Activated naive CD4-positive, alpha-beta T cell treated with anti-CD3 and anti-CD28 coated beads, Interleukin-2, amount 10 ng/mL, durations not matched to agents 7 days and 5 days (primary cell): ENCODE results near the gene GLUD2.
"Not testable (repeated sequence)": the region's sequence is repeated elsewhere in the genome, so short reads cannot be mapped to it uniquely, and the experiment has no call there.

Source experiments
- CTCF ChIA-PET: fragments of 350-600 bp; sonication (Branson Sonifier 250); formaldehyde crosslinking; loops from one replicate; lab custom pipeline; 2021; ENCODE audit warnings: antibody characterized with exemption; lab: Charles Lee
- DNase-seq: peaks from one replicate; pipeline ENCODE4 v3.0.0-alpha.2; 2020
- H3K27ac Mint-ChIP-seq: one replicate; pipeline ENCODE4 v1.8.0; 2021; ENCODE audit warnings: mild to moderate bottlenecking, moderate library complexity, mixed read lengths
- H3K27me3 Mint-ChIP-seq: one replicate; pipeline ENCODE4 v1.8.0; 2021; ENCODE audit warnings: mild to moderate bottlenecking, mixed read lengths
- H3K36me3 Mint-ChIP-seq: one replicate; pipeline ENCODE4 v1.8.0; 2021; ENCODE audit warnings: mixed read lengths
- H3K4me1 Mint-ChIP-seq: one replicate; pipeline ENCODE4 v1.8.0; 2021; ENCODE audit warnings: mixed read lengths
- H3K4me3 Mint-ChIP-seq: one replicate; pipeline ENCODE4 v1.8.0; 2021; ENCODE audit warnings: mild to moderate bottlenecking, moderate library complexity, mixed read lengths
- H3K9me3 Mint-ChIP-seq: one replicate; pipeline ENCODE4 v1.8.0; 2021; ENCODE audit warnings: mixed read lengths

Gene GLUD2

GRCh38 chrX:121047441-121048419, at the start of gene GLUD2:
GLUD2 (plus strand) TSS chrX:121047610; CDS start chrX:121047685, 75 bp downstream.
- H3K4me1 Mint-ChIP-seq, H3K9me3 Mint-ChIP-seq, H3K36me3 Mint-ChIP-seq, H3K27ac Mint-ChIP-seq, DNase-seq, CTCF ChIA-PET, H3K4me3 Mint-ChIP-seq: not testable (repeated sequence)
- peaks cover 21% of the 10 kb centered on the region for H3K27me3 Mint-ChIP-seq

GRCh38 chrX:120999413-120999812, 48.0 kb upstream of the GLUD2 start:
- Mint-ChIP-seq H3K27ac (no peak overlapping the region), H3K9me3 (no peaks in the 10 kb centered on the region), H3K27me3 (no peaks in the 10 kb centered on the region), H3K4me3 (no peak overlapping the region), H3K4me1 (no peaks in the 10 kb centered on the region), H3K36me3 (no peaks in the 10 kb centered on the region)
- CTCF ChIA-PET: interaction anchor here (0.7 kb wide), 1 partner anchor 210 kb away, joined by 3 read pairs; no protein-coding TSS in a partner anchor
- DNase-seq: no peak

GRCh38 chrX:121000589-121000988, 46.8 kb upstream of the GLUD2 start:
- no peak for DNase-seq

GRCh38 chrX:121008920-121009319, 38.5 kb upstream of the GLUD2 start:
- H3K9me3 Mint-ChIP-seq: no peaks in the 10 kb centered on the region
- CTCF ChIA-PET: no interaction called here
- H3K4me3 Mint-ChIP-seq: no peak overlapping the region
- H3K27ac Mint-ChIP-seq: no peak overlapping the region
- no peaks in the 10 kb centered on the region for H3K36me3 Mint-ChIP-seq
- DNase-seq: no peak
- no peaks in the 10 kb centered on the region for H3K4me1 Mint-ChIP-seq
- no peaks in the 10 kb centered on the region for H3K27me3 Mint-ChIP-seq

More at GRCh38 chrX:121000589-121000988, 46.8 kb upstream of the GLUD2 start:
- no peaks in the 10 kb centered on the region for H3K27me3 Mint-ChIP-seq
- no peak overlapping the region for H3K27ac Mint-ChIP-seq
- CTCF ChIA-PET: no interaction called here
- no peaks in the 10 kb centered on the region for H3K36me3 Mint-ChIP-seq
- no peaks in the 10 kb centered on the region for H3K4me1 Mint-ChIP-seq
- no peaks in the 10 kb centered on the region for H3K9me3 Mint-ChIP-seq
- H3K4me3 Mint-ChIP-seq: no peak overlapping the region

GRCh38 chrX:121009764-121010163, 37.6 kb upstream of the GLUD2 start:
- Mint-ChIP-seq H3K36me3 (no peaks in the 10 kb centered on the region), H3K4me3 (no peak overlapping the region), H3K27me3 (no peaks in the 10 kb centered on the region), H3K27ac (no peak overlapping the region), H3K4me1 (no peaks in the 10 kb centered on the region), H3K9me3 (no peaks in the 10 kb centered on the region)
- DNase-seq: no peak
- CTCF ChIA-PET: no interaction called here

GRCh38 chrX:121010218-121010617, 37.2 kb upstream of the GLUD2 start:
- Mint-ChIP-seq H3K27ac (no peak overlapping the region), H3K27me3 (no peaks in the 10 kb centered on the region), H3K4me1 (no peaks in the 10 kb centered on the region), H3K36me3 (no peaks in the 10 kb centered on the region), H3K9me3 (no peaks in the 10 kb centered on the region), H3K4me3 (no peak overlapping the region)
- no peak for DNase-seq
- CTCF ChIA-PET: no interaction called here

GRCh38 chrX:121011254-121011653, 36.2 kb upstream of the GLUD2 start:
- DNase-seq: no peak
- Mint-ChIP-seq H3K36me3 (no peaks in the 10 kb centered on the region), H3K4me3 (no peak overlapping the region), H3K4me1 (no peaks in the 10 kb centered on the region), H3K9me3 (no peaks in the 10 kb centered on the region), H3K27me3 (no peaks in the 10 kb centered on the region), H3K27ac (no peak overlapping the region)
- CTCF ChIA-PET: no interaction called here

GRCh38 chrX:121013897-121014455, 33.4 kb upstream of the GLUD2 start:
- Mint-ChIP-seq H3K36me3 (no peaks in the 10 kb centered on the region), H3K27me3 (no peaks in the 10 kb centered on the region), H3K27ac (no peak overlapping the region), H3K9me3 (no peaks in the 10 kb centered on the region), H3K4me1 (no peaks in the 10 kb centered on the region), H3K4me3 (no peak overlapping the region)
- CTCF ChIA-PET: no interaction called here
- DNase-seq: no peak

- no peaks in the 10 kb centered on the region for H3K4me1 Mint-ChIP-seq
- CTCF ChIA-PET: no interaction called here
- no peak for DNase-seq
- no peaks in the 10 kb centered on the region for H3K27me3 Mint-ChIP-seq
- no peaks in the 10 kb centered on the region for H3K36me3 Mint-ChIP-seq
- H3K27ac Mint-ChIP-seq: no peak overlapping the region
- no peaks in the 10 kb centered on the region for H3K9me3 Mint-ChIP-seq
- no peak overlapping the region for H3K4me3 Mint-ChIP-seq
Measured at GRCh38 chrX:121014826-121015225, 32.6 kb upstream of the GLUD2 start.

- no peaks in the 10 kb centered on the region for H3K36me3 Mint-ChIP-seq
Measured at GRCh38 chrX:121028419-121028818, 19.0 kb upstream of the GLUD2 start.

GRCh38 chrX:121030083-121030482, 17.3 kb upstream of the GLUD2 start:
- Mint-ChIP-seq H3K27me3 (no peaks in the 10 kb centered on the region), H3K36me3 (no peaks in the 10 kb centered on the region)
- CTCF ChIA-PET: no interaction called here

More at GRCh38 chrX:121028419-121028818, 19.0 kb upstream of the GLUD2 start:
- Mint-ChIP-seq H3K9me3 (no peaks in the 10 kb centered on the region), H3K4me1 (no peaks in the 10 kb centered on the region), H3K27me3 (no peaks in the 10 kb centered on the region), H3K27ac (no peak overlapping the region), H3K4me3 (no peak overlapping the region)
- CTCF ChIA-PET: no interaction called here
- DNase-seq: no peak

GRCh38 chrX:121032531-121032930, 14.9 kb upstream of the GLUD2 start:
- DNase-seq: no peak
- no peak overlapping the region for H3K4me3 Mint-ChIP-seq
- H3K4me1 Mint-ChIP-seq: no peaks in the 10 kb centered on the region
- H3K9me3 Mint-ChIP-seq: no peaks in the 10 kb centered on the region
- H3K27ac Mint-ChIP-seq: no peak overlapping the region
- no peaks in the 10 kb centered on the region for H3K36me3 Mint-ChIP-seq
- CTCF ChIA-PET: no interaction called here
- H3K27me3 Mint-ChIP-seq: no peaks in the 10 kb centered on the region

More at GRCh38 chrX:121030083-121030482, 17.3 kb upstream of the GLUD2 start:
- no peak overlapping the region for H3K27ac Mint-ChIP-seq
- H3K9me3 Mint-ChIP-seq: no peaks in the 10 kb centered on the region
- H3K4me3 Mint-ChIP-seq: no peak overlapping the region
- DNase-seq: no peak
- H3K4me1 Mint-ChIP-seq: no peaks in the 10 kb centered on the region

- Mint-ChIP-seq H3K9me3 (no peaks in the 10 kb centered on the region), H3K27ac (no peak overlapping the region), H3K4me3 (no peak overlapping the region), H3K36me3 (no peaks in the 10 kb centered on the region), H3K4me1 (no peaks in the 10 kb centered on the region), H3K27me3 (no peaks in the 10 kb centered on the region)
- CTCF ChIA-PET: no interaction called here
- DNase-seq: no peak
Measured at GRCh38 chrX:121036137-121036536, 11.3 kb upstream of the GLUD2 start.

- CTCF ChIA-PET: no interaction called here
Measured at GRCh38 chrX:121036951-121037350, 10.5 kb upstream of the GLUD2 start.

GRCh38 chrX:121050781-121051180, 3.4 kb downstream of the GLUD2 start:
- Mint-ChIP-seq H3K4me1 (no peaks in the 10 kb centered on the region), H3K27me3 (peaks cover 21% of the 10 kb centered on the region), H3K9me3 (no peaks in the 10 kb centered on the region), H3K27ac (no peak overlapping the region), H3K36me3 (no peaks in the 10 kb centered on the region), H3K4me3 (no peak overlapping the region)
- no peak for DNase-seq
- CTCF ChIA-PET: no interaction called here

More at GRCh38 chrX:121036951-121037350, 10.5 kb upstream of the GLUD2 start:
- Mint-ChIP-seq H3K9me3 (no peaks in the 10 kb centered on the region), H3K36me3 (no peaks in the 10 kb centered on the region), H3K27ac (no peak overlapping the region), H3K4me3 (no peak overlapping the region), H3K27me3 (no peaks in the 10 kb centered on the region), H3K4me1 (no peaks in the 10 kb centered on the region)
- DNase-seq: no peak
